ENCODE results near the gene TAF4.
"Not testable (repeated sequence)": the region's sequence is repeated elsewhere in the genome, so short reads cannot be mapped to it uniquely, and the experiment has no call there.

Gene TAF4

DNA sequence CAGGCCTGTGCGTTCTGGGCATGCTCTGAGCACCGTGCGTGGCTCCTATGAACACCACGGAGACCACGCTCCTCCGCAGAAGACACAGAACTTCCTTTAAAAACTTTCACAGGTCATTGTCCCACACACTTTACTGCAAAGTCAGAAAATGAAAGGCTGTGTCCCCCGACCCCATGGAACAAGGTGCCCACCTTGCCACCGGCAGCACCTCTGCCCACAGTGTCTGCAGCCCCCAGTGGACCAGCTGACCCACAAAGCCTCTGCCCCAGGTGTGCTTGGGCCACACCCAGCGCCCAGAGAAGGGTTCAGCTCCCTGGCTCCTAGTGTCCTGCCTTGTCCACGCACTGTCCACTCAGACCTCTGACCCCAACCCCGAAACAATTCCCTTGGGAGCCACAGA lies 8.7 kb downstream of the TAF4 start:
- DNase-seq, result no peak

DNA sequence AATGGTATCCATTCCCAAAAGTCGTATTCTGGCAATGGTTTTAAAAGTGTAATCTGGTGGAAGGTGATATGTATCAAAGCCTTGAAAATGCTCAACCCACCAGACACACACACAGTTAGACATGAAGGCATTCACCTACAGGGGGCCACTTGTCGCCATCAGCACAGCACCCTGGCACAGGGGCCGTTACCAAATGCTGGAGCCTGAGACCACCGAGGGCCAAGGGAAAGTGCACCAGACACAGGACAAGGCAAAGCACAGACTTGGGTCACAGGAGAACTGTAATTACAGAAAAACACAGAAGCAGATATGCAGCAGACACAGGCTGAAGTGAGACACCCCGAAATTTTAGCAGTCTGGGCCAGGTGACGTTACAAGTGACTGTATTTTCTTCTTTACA lies 9.3 kb downstream of the TAF4 start:
- no peak for DNase-seq

DNA sequence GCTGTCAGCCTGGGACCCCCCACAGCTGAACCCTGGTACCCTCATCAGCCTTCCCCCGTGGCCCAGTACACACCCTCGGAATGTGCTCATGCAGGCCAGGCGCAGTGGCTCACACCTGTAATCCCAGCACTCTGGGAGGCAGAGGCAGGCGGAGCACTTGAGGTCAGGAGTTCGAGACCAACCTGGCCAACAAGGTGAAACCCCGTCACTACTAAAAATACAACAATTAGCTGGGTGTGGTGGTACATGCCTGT lies 9.9 kb downstream of the TAF4 start:
- not testable (repeated sequence) for DNase-seq

DNA sequence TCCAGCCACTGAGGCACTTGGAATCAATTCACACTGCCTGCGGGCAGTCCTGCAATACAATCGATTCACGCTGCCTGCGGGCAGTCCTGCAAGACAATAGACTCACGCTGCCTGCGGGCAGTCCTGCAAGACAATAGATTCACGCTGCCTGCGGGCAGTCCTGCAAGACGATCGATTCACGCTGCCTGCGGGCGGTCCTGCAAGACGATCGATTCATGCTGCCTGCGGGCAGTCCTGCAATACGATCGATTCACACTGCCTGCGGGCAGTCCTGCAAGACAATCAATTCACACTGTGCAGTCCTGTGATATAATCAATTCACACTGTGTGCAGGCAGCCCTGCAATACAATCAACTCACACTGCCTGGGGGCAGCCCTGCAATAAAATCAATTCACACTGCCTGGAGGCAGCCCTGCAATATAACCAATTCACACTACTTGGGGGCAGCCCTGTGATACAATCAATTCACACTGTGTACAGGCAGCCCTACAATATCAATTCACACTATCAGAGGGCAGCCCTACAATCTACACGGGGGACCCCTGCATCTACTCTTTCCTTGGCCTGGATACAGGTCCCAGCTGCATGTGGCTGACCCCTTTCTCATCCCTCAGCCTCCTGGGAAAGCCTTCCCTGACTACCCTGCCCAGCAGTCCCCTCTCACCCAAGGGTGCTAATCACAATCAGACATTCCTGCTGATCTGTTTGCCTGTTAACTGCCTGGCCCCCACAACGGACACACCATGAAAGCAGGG lies 10.4 kb downstream of the TAF4 start:
- DNase-seq, result no peak

DNA sequence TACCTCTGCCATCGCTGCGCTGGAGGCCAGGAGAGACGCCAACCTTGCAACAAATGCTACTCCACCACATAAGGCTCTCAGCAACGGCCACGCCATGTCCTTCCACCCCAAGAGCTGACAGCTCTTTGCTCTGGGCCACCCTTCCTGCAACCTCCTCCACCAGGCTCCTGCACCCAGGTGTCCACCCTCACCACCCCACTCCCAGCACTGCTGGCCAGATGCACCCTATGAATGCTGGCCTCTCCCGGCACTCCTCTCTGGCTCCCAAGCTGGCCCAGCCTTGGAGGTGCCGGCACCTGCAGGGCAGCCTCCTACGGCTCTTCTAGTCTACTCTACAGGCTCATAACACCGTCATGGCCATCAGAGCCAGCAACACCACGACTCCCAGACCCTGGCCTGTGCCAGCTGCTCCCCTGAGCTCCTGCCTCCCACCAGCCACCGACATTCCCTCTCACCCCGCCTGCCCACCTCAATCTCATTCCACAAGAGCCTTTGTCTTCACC lies 11.2 kb downstream of the TAF4 start:
- no peak for DNase-seq

DNA sequence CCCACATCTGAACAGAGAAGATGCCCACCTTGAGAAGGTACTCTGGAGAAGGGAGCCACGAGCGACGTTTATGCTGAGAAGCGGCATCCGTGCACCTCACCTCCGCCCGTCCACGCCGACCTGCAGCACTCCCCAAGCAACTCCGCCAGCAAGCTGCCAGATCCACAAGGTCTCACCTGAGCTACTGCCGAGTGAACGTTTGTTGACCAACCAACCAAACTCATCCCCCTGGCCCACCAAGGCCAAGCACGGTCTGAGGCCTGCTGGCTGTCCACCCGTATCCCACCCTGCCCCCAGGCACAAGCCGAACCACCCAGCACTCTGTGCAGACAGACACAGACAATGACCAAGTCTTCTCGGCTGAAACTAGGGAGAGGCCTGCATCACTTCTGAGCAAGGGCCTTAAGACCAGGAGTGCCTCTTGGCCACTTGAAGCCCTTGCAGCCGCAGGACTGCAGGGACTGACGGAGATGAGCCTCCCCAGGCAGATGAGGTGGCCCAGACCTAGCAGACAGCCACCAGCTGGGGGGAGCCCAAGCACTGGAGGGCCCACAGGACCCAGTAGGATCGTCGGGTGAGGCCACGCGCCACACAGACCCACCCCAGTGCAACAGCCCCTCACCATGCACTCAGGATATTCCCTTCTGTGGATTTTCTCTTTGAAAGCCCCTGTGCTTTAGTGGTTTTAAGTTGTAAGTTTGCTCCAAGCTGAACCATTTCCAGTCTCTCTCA lies 12.1 kb downstream of the TAF4 start:
- DNase-seq, result no peak

DNA sequence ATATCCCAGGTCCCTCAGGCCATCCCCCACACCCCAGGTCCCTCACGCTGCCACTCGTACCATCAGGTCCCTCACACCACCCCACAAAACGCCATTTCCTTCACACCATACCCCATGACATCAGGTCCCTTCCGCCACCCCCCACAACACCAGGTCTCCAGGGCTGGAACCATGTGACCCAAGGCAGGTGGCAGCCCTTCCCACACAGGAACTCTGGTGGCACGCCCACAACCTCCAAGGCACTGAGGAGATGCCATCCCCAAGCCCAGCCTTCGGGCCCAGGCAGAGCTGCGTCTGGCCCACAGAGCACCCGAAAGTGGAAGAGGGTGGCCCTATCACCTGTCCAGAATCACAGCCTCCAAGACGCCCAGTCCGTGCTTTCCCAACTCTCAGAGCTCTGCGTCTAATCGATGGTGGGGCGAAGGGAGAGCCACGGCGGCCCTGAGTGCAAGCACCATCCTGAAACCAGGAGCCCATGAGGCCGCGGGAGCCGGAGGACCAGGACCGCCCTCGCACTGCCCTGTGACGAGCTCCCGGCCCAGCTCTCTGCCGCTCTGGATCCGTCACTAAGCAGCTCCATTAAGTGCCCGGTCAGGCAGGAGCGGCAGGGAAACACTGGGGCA lies 12.7 kb downstream of the TAF4 start:
- DNase-seq, result no peak

DNA sequence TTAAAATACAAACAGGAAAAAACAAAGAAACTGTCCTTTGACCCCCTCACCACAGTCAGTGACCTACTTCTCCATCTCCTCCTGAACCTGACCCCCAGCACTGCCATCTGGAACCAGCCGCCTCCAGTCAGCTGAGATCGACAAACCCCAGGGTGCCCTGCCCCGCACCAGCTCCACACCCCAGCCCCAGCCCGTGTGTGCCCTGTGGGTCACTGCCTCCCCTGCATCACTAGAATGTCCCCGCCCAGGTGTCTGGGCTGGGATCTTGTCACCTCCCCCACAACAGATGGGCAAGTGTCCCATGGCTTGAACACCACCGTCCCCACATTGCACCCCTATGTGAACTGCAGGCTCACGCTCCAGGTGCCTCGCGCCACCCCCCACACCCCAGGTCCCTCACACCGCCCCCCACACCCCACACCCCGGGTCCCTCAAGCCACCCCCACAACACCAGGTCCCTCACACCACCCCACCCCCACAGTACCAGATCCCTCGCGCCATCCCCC lies 13.3 kb downstream of the TAF4 start:
- no peak for DNase-seq

DNA sequence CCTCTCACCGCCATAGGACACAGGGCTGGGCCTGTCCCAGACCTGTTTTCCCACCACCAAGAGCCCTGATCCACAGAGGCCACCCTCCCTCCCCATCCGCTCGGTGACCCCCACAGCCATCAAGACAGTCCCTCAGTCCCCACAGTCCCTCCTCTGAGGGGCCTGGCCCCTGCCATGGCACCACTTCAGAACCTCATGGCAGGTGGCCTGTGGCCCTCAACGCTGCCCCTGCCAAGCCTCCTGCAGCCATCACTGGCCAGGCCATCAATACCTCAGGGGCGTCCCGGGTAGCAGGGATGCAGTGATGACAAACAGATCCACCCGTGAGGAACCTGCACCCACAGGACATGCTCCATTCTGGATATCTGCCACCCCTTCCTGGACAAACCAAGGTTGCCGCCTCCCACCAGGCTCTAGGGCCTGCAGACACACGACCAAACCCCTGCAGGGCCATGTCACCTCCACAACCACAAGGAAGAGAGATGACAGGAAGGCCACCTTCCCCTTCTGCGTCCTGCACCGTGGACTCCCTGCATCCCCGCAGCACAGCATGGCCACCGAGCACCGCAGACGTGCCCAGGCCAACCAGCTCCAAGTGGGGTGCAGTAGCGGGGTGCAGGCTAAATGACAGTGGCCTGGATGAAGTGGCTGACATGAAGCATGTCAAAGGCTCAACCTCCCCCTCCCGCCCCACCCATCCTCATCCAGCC lies 14.0 kb downstream of the TAF4 start:
- DNase-seq, result no peak

DNA sequence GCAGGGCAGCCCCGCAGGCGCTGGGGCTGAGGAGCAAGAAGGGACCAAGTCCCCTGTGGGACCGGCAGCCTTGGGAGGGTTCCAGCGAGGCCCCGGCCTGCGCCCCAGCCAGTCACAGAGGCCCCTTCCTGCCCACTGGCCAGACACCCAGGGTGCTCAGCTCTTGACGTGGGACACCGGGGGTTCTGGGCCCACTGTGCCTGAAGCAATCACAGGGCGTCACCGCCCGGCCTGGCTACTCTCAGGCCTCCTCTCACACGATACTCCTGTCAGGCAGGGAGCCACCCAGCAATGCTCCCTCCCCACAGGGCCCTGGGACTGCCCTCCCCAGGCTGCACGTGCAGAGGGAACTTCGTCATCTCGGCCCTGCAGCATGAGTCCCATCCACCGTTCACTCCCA lies 14.5 kb downstream of the TAF4 start:
- no peak for DNase-seq

DNA sequence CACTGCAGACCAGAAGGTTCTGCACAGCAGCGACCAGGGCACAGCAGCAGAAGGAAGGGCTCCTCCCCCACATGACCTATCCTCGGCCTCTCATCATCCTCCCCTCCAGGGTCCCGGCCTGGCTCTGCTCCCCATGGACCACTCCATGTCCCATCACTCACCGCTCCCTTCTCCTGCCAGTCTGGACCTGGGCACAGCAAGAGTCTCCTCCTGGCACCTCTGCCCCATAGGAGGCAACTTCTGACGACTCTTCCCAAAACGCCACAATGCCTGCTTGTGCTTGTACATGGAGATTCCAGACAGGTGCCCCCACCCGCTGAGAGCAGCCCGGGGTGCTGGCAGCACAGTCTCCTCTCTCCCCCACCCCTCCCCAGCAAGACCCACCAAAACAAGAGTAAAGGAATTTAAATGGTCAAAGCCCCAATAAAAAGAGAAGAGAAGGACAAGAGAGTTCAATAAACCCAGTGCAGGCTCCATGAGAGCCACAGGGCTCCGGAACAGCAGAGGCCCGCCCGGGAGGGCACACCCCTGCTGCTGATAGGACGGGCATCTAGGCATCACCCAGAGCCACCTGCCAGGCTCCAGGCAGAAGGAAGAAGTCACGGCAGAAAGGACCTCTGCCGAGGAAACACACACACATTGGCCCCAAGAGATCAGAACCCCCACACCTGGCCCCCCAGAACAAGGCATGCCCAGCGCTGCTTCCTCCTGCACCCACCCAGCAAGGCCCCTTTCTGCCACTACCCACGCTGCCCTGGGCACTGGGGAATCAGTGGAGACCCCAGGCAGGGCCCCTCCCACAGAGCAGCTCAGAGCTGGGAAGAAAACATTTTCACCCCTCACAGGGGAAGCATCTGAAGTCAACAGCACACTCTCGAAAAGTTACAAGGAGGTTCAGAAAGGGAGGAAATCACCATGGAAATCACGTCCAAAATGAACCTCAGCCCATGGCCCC lies 15.2 kb downstream of the TAF4 start:
- DNase-seq, result no peak

DNA sequence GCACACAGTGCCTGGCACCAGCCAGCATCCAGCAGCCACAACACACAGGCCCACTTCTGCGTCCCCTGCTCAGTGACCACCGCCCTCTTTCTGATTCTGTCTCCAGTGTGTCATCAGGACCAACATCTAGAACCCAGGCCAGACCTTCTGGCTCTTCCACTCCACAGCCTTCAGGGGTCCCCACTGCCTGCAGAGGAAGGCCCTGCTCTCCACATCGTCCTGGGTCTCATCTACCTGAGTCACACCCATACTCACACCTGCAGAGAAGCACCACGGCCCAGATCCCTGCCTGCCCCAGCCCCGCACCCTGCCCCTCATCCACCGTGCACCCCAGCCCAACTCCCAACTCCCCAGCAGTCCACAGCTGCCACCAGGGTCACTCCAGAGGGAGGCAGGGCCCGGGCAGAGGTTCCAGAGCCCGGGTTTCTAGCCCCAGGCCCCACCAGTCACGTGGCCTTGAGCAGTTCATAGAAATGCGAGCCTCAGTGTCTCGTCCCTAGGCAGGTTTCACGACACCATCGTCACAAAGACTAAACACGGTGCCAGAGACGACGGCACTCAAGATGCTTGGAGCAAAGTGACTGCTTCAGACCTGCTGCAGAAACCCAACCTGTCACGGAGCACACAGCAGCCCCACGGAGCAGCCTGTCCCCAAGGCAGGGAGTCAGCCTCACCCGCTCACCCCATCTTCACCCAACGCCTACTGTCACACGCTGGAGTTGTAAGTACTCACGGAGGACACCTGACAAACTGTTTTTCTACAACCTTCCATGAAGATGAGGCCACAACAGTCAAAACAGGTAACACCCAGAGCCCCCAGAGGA lies 16.1 kb downstream of the TAF4 start:
- no peak for DNase-seq

DNA sequence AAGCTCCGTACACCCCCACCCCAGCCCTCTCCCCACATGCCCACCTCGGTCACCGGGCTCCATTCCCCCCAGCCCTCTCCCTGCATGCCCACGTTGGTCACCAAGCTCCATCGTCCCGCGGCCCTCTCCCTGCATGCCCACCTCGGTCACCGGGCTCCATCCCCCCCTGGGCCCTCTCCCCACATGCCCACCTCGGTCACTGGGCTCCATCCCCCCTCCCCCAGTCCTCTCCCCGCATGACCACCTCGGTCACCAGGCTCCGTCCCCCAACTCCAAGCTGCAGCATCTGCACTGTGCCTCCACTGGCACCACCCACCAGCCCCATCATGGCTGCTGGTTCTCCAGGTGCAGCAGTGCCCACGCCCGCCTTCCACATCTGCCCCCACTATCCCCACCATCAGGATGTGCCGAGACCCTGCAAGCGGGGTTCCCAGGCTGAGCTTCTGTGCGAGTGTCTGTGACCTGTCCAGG lies 16.8 kb downstream of the TAF4 start:
- DNase-seq, result no peak

DNA sequence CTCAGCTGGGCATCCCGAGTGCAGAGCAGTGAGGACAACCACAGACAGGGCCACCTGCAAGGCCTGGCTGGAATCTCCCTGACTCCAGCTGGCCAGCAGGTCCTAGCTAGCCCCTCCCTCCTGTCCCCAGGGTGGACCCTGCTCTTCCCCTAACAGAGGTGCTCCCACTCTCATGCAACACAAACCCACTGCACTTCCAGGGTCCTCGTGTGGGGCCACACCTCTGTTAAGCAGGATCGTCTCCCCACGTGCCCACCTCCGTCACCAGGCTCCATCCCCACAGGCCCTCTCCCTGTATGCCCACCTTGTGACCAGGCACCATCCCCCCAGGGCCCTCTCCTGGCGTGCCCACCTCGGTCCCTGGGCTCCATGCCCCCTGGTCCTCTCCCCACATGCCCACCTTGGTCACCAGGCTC lies 17.3 kb downstream of the TAF4 start:
- no peak for DNase-seq

DNA sequence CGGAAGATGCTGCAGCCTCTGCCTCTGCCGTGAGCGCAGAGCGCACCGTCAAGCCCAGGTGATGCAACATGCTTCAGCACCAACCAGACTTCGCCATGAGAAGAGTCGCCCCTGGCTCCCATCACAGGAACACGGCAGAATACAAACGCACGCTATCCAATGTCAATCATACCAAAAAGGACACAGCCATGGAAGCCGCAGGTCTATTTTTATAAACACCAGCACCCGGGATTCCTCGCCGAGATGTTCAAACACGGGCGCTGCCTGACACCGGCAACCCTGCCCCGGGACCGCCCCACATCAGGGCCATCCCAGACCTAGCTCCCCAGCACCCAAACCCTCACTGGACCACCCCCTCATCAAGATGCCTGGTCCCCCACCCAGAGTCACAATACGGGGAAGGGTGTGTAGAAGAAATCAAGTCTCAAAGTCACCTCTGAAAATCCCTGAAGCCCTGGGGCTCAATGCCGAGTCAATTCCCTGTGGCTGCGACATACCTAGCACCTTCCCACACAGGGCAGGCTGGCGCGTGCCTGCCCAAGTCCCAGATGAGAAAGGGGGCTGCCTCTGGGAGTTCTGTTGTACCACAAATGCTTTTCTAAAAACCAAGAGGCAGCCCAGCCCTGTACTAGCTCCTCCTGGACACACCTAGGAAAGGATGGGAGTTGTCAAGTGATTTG lies 17.9 kb downstream of the TAF4 start:
- DNase-seq, result no peak

DNA sequence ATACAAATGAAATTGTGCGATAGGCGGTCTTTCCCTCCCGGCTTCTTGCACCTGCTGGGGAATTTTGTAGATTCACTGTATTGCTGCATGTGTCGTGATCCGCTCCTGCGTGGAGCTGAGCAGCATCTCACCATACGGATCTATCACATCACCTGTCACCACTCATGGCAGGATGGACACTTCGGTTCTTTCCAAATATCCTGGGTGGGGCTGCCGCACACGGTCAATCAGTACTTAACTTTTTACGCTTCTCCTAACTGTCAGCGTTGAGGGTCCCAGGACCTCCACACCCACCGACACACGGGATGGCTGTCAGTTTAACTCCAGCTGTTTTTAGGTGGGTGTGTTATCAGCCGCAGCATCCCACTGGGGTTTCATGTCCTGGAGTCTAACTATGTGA lies 19.2 kb downstream of the TAF4 start:
- no peak for DNase-seq

DNA sequence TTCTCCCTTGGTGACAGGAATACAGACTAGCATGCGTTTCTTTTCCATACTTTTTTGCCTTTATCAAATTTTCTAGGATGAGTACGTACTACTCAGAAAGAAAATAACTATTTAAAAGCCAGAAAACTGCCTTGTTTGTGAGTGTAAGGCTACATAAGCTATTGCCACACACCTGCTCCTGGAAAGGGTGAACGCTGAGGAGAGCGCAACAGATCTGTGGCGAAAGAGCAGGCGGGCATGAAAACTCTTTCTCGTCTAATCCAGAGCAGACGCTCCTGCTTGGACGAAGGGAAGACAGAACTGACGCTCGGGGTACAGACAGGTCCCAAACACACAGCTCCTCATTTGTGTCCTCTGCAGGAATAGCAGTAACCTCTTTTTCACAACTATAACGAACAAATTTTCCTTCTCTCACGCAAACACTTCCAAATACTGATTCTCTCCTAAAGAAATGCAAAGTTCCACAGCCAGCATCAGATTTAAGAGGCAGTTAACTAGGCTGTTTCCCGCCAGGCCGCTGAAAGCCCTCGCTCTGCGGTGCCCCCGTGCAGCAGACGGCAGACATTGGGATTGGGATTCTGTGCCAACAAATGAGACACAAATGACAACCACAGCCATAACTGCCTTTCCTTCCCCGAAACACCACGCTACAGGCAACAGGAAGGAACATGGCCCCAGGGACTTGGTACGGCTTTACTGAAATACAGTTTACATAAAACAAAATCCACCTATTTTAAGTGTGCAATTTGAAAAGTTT lies 20.0 kb downstream of the TAF4 start:
- DNase-seq, result no peak

DNA sequence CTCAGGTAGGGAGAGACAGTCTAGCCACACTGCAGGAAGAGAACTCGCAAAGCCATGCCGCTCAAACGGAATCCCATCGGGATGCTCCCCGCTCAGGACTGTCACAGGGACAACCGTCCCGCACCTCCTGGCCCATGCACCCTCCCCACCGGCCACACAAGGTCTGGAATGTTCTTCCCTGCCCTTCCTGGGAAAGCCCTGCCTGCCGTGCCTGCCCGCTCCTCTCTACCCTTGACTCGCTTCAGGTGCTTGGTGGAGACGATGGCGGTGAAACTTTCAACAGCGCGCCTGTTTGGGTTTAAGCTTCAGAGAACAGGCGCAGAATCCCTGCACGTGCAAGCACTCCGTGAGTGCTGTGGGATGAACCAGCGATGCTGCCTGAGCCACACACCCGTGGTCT lies 20.6 kb downstream of the TAF4 start:
- DNase-seq, result no peak

DNA sequence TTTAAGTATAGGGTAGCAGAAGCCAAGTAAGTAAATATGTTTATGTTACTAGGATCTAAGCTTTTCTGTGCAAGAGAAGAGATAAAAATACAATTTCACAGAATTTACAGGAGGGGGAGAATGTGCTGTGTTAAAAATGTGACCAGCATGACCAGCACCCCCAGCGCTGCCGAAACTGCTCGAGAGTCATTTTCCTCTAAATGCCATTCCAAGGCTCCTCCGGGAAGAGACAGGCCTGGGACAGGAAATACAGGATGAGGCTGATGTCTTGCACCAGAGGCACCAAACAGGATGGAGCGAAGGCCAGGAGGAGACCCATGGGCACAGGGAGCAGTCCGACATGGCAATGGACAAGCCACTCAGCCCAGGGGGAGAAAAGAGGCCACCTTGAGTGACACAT lies 21.1 kb downstream of the TAF4 start:
- no peak for DNase-seq

All from activated CD4-positive, alpha-beta T cell treated with anti-CD3 and anti-CD28 coated beads, Interleukin-2, Interleukin-6, amounts not matched to agents 100 ng/mL and 50 ng/mL, durations not matched to agents 16 hours and 8 hours (primary cell).